ENCODE data around the gene SLC46A3. TPM values are rescaled to one million over a fixed set of nuclear protein-coding genes. Genes with fewer than 3 reads are reported as not detected.

The SLC46A3 gene
- total and polyA plus RNA-seq, 10 of the 15 experiments (the other 5 are each of a cell fraction or from before 2014, with no cell fraction given): 2.9 to 15.6 (median 9.4) TPM

DNA sequence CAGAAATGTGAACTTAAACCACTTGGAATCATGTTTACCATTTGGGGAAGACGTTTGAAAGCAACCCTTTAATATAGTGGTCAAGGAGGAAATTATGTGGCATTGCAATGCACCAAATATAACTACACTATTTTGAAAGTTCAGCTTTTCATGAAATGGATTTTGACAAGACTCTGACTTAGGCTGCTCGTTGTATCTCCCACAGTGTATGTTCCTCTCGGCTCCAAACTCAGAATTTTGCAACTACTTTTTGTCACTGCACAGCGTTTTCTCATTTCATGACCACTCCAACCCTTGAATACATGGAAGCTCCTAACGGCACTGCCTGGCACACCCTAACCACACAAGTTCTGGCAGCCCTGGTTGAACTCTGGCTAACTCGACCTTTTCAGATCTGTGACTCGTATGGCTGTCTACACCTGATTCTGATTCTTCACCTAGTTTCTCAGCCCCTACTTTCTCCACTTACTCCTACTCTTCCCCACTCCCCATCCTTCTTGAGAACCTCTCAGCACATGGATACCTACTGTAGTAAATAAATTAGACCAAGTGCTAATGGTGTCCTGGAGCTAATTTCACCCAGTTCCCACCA is 66.9 kb downstream of the SLC46A3 start:
- SMC1A ChIA-PET (ENCODE audit: uncharacterized antibody, unreplicated experiment): interaction anchor here (11.4 kb wide), 1 partner anchor 11 kb away, joined by 270 read pairs; no protein-coding TSS in a partner anchor
- intact Hi-C loops (cut with micrococcal nuclease; ENCODE audit: unreplicated experiment) (loop anchor here (10.0 kb wide), 1 partner anchor 597 kb away; no protein-coding TSS in a partner anchor), in situ Hi-C loops (cut with MboI) (no loop called here)
- DNase-seq (ENCODE audit: low read depth, low spot score) (no peak), ATAC-seq (no peak), FAIRE-seq (no peak)
- Histone ChIP-seq H3K9ac (ENCODE audit: control insufficient read depth, insufficient read depth, low read length) (no peak overlapping the region), H4K20me1 (ENCODE audit: control insufficient read depth, insufficient read depth) (no peaks in the 10 kb centered on the region), H2AFZ (ENCODE audit: control insufficient read depth, low read depth, low read length) (no peak overlapping the region), H3K27me3 (replicated peaks in 1 of 2; ENCODE audit: control insufficient read depth in 2 of 2, insufficient read depth in 2 of 2, low read length in 1 of 2) (no peaks in the 10 kb centered on the region), H3K36me3 (ENCODE audit: control insufficient read depth in 2 of 2, insufficient read depth in 2 of 2, low read length in 1 of 2) (peaks cover 0 to 3% of the 10 kb centered on the region in 2 experiments; a peak in 1 of 4 replicates), H3K4me1 (ENCODE audit: control insufficient read depth, insufficient read depth, low read length) (peaks cover 5% of the 10 kb centered on the region; the same call in 1 of the 2 replicates), H3K27ac (ENCODE audit: control insufficient read depth, insufficient read depth) (no peak overlapping the region), H3K79me2 (ENCODE audit: control insufficient read depth, insufficient read depth, low read length) (peaks cover 24% of the 10 kb centered on the region), H3K4me2 (ENCODE audit: control insufficient read depth, insufficient read depth) (no peak overlapping the region), H3K4me3 (no peak overlapping the region), H3K9me3 (replicated peaks; ENCODE audit: control insufficient read depth, insufficient read depth, low read length) (no peaks in the 10 kb centered on the region; the same call in 2 of the 3 replicates)
- POLR2A ChIA-PET: interaction anchor here (1.6 kb wide), 1 partner anchor 8 kb away, joined by 4 read pairs; no protein-coding TSS in a partner anchor
- no TSS peak for BruUV-seq (replicated peaks)
- CTCF ChIA-PET: interaction anchor here (0.5 to 8.1 kb wide), 2 partner anchors 12 to 92 kb away, joined by 3 to 139 read pairs; no protein-coding TSS in a partner anchor
- 86% methylated on average over 7 of the region's 7 CpGs for WGBS (ENCODE audit: insufficient coverage, insufficient replicate concordance, low lambda C conversion rate, missing lambda C conversion rate)
- RAD21 ChIA-PET (ENCODE audit: unreplicated experiment): no interaction called here
- TF ChIP-seq TCF3 (IDR thresholded peaks at IDR 0.05; ENCODE audit: borderline replicate concordance, insufficient read depth, low read depth, low read length): no peak
- no peak for TF ChIP-seq FOXK2 (IDR thresholded peaks at IDR 0.05)
- TF ChIP-seq, protein P1, sequence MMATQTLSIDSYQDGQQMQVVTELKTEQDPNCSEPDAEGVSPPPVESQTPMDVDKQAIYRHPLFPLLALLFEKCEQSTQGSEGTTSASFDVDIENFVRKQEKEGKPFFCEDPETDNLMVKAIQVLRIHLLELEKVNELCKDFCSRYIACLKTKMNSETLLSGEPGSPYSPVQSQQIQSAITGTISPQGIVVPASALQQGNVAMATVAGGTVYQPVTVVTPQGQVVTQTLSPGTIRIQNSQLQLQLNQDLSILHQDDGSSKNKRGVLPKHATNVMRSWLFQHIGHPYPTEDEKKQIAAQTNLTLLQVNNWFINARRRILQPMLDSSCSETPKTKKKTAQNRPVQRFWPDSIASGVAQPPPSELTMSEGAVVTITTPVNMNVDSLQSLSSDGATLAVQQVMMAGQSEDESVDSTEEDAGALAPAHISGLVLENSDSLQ (IDR thresholded peaks at IDR 0.05): no peak
- no peak for TF ChIP-seq CHD1 (IDR thresholded peaks at IDR 0.05; ENCODE audit: low read depth, low read length)
- TF ChIP-seq, protein P2, sequence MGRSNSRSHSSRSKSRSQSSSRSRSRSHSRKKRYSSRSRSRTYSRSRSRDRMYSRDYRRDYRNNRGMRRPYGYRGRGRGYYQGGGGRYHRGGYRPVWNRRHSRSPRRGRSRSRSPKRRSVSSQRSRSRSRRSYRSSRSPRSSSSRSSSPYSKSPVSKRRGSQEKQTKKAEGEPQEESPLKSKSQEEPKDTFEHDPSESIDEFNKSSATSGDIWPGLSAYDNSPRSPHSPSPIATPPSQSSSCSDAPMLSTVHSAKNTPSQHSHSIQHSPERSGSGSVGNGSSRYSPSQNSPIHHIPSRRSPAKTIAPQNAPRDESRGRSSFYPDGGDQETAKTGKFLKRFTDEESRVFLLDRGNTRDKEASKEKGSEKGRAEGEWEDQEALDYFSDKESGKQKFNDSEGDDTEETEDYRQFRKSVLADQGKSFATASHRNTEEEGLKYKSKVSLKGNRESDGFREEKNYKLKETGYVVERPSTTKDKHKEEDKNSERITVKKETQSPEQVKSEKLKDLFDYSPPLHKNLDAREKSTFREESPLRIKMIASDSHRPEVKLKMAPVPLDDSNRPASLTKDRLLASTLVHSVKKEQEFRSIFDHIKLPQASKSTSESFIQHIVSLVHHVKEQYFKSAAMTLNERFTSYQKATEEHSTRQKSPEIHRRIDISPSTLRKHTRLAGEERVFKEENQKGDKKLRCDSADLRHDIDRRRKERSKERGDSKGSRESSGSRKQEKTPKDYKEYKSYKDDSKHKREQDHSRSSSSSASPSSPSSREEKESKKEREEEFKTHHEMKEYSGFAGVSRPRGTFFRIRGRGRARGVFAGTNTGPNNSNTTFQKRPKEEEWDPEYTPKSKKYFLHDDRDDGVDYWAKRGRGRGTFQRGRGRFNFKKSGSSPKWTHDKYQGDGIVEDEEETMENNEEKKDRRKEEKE (IDR thresholded peaks at IDR 0.05): no peak
- TF ChIP-seq MTA2 (IDR thresholded peaks at IDR 0.05; ENCODE audit: low read depth): no peak

Data from GM12878 (cell line).